Right lung (tissue), 5 donors: ENCODE results near the gene MESP2. TPM values are rescaled to one million over a fixed set of nuclear protein-coding genes. Genes with fewer than 3 reads are reported as not detected.
"Not testable (repeated sequence)": the region's sequence is repeated elsewhere in the genome, so short reads cannot be mapped to it uniquely, and the experiment has no call there.

Experiments used
- DNase-seq, 2 donors: peaks; one replicate each; pipeline ENCODE4 v3.0.0-alpha.2; 2013
- polyA plus RNA-seq, 5 donors: library from polyadenylated mRNA; unstranded; fragments of 120-200 nt; gene quantifications; one replicate each; pipeline versions ENCODE4 v1.2.1 to v1.2.3, GENCODE V29; 2013; ENCODE audit warnings: inconsistent platforms in 1 of 5, low replicate concordance in 1 of 5; ENCODE audit not compliant: insufficient read length in 5 of 5, insufficient read depth in 1 of 5

The MESP2 gene
- polyA plus RNA-seq, 5 donors, result 0.12 TPM; not detected in 4

- no peak for DNase-seq
These were observed 2.7 kb downstream of the MESP2 start for GRCh38 chr15:89778861-89779260.

GRCh38 chr15:89780601-89781000 is 4.5 kb downstream of the MESP2 start:
- no peak for DNase-seq

- DNase-seq, result no peak
These were observed 4.9 kb downstream of the MESP2 start for GRCh38 chr15:89781055-89781454.

DNA sequence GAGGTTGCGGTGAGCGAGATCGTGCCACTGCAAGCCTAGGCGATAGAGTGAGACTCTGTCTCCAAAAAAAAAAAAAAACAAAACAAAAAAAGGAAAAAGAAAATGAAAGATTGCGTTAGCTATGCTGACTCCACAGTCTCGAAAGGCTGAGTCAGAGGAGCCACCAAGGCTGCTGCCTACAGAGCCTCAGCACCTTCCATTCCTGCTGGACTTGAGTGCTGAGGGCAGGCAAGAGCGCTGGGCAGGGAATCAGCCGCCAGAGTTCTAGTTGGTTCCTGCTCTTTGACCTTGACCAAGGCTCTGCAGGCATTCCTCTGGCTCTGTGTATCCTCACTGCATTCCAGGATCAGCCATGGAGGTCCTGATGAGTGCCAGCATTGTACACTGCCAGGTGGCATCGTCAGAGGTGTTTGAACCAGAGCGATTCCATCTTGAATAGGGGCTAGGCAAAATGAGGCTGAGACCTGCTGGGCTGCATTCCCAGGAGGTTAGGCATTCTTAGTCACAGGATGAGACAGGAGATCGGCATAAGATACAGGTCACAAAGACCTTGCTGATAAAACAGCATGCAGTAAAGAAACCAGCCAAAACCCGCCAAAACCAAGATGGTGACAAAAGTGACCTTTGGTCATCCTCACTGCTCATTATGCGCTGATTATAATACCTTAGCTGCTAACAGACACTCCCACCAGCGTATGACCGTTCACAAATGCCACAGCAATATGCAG is 5.9 kb downstream of the MESP2 start:
- DNase-seq, result no peak

- DNase-seq, result not testable (repeated sequence)
These were observed 6.5 kb downstream of the MESP2 start for GRCh38 chr15:89782619-89782950.

DNA sequence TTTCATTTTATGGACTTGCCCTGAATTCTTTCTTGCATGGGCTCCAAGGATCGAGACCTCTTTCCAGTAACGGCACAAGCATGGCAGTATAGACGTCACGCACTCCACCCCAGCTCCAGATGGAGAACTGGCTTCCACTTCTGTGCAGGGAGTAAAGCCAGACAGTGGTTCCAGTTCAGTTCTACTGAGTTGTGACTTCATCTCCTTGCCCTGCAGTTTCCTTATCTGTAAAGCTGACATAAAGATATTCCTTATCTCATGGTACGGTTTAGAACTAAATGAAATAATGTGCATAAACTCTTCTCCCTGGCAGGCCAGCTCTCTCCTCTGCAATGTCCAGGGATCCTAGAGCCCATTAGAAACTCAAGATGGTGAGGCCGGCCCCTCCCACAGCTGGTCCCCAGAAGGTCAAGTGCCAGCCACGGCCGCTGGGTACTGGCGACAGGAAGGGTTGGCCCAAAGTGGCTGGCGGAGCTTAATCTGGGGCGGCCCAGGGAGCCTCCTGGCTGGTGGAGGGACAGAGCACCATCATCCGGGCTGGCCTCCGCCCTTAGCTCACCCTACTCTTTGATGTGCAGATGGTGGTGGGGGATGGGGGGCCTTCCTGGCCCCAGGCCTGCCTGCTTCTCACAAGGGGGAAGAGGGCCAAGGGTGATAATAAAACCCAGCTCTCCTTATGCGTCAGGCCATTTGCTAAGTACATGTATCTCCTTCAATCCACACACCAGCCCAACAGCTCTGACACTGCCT is 7.2 kb downstream of the MESP2 start:
- no peak for DNase-seq

DNA sequence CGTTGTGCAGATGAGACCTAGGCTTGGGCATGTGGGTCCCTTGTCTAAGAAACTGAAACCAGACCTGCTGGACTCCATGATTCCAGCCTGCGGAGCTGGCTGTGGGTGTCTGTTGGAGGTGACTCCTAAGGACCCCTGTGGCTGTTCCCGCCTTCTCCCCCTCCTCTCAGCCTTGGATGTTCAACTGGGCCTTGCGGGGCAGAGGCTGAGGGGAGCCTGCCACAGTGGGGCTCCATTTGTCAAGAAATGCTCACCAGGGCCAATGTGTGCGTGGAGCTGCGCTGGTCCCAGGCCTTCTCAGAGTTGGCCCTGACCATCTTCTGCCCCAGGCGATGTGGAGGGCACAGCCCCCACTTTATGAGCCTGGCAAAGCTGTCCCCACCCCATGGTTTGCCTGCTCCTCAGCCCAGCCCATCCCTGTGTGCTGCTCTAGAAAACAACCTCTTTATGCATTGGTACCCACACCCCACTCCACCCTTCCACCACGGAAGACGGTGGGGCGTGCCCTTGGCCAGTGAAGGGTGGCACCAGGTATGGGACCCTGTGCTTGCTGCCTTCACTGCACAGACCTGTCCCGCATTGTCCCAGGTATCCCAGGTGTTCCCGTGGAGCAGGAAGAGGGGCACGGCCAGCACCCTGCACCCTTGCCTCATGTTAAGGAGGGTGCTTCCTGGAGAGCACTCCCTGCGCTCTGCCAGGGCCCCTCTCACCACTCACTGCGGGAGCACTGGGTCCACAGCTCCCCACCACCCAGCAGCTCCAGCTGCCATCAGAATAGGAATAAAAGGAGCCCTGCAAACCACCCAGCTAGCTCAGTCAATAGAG is 7.9 kb downstream of the MESP2 start:
- no peak for DNase-seq

DNA sequence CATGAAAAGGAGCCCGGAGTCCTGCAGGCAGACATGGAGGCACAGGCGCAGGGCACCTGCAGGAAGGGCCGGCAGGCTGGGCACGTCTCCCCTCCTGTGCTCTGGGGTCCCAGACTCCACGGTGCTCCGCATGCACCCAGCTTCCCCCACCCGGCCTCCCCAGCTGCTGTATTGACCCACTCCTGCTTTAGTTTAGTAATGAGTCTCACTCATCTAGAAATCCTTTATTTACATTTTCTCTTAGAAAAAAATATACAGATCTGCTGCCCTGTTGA is 8.5 kb downstream of the MESP2 start:
- DNase-seq, result no peak

DNA sequence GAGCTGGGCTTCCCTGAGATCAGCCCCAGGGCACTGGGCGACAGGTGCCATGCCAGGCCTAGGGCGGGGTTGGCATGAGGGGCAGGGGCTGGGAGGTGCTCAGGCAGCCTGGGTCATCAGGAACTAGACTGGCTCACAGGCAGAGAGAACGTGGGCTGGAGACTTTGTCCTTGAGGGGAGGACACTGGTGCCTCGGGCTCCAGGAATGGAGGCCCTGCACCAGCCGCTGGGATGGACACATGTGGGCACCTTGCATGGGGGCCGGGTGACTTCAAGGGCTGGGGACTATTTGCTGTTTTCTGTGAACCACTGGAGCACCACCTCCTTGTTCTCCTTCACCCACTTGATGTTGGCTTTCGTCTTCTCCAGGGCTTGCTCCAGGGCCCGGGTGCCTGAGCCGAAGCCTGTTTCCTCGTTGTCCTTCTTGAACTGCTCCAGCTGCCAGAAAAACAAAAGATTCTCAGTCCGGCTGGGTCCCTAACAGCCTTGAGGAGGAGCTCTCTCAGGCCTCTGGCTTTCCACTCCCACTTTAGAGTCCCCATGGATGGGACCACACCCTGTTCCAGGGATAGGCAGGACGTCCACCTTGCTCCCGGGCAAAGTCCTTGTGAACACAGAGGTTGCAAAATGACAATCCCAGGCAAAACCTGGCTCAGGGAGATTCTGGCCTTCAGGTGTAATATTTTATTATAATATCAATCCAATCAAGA is 9.1 kb downstream of the MESP2 start:
- DNase-seq, result no peak

DNA sequence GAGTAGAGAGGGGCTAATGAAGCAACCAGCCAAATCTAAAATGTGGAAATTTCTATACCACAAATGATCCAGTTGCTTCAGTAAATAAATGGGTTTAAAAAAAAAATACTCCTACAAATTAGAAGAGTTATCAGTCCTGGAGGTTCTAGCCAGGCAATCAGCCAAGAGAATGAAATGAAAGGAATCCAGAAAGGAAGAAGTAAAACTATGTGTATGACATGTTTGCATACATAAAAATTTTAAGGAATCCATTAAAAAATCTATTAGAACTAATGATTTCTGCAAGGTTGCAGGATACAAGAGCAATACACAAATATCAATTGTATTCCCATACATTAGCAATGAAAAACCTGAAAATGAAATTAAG is 9.6 kb downstream of the MESP2 start:
- DNase-seq, result no peak

DNA sequence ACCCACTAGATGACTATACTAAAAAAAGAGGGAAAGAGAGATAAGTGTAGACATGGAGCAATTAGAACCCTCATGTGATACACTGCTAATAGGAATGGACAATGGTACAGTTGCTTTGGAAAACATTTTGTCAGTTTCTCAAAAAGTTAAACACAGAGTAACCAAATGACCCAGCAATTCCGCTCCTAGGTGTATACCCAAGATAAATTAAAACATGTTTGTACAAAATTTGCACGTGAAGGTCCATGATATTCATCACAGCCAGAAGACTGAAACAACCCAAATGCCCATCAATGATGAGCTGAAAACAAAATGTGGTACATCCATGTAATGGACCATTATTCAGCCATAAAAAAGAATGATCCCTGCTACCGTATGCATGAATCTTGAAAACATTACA is 11.8 kb downstream of the MESP2 start:
- no peak for DNase-seq

GRCh38 chr15:89788585-89788984 is 12.5 kb downstream of the MESP2 start:
- DNase-seq, result not testable (repeated sequence)

DNA sequence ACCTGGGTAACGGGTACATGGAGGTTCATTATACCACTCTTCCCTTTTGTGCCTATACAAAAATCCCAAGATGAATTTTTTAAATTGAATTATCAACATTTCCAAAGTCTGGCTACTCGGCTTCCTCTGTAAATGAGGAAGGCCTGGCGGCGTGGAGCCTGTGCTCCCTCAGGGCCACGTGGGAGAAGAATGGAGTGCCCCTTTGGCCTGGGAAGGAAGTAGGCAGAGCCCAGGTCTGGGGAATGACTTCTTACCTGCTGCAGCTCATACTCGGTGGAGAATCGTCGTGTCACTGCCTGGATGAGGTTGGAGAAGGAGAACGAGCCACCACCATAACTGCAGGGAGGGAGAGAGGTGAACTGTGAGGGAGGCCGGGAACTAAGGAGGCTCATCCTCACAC is 14.1 kb downstream of the MESP2 start:
- no peak for DNase-seq

DNA sequence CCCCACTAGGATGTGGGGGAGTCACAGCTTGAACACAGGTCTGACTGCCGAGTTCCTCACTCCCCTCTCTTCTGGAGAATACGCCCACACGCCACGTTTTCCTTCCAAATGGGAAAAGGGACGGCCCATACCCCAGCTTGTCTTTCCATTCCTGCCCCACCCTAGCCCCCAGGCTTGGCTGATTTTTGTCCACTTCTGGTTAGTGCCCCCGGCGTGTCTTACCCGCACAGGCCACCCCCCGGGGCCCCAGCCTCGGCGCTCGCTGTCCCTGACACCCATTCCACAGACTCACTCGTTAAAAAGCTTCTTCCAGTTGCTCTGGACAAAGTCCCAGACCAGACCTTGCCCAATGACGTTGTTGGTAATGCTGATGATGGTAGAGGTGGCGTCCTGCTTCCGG is 14.5 kb downstream of the MESP2 start:
- no peak for DNase-seq

GRCh38 chr15:89792106-89792805 is 16.1 kb downstream of the MESP2 start:
- no peak for DNase-seq

GRCh38 chr15:89794627-89795241 is 18.6 kb downstream of the MESP2 start:
- DNase-seq, result peak; percentile 25 to 40

- DNase-seq, result no peak
These were observed 19.9 kb downstream of the MESP2 start for GRCh38 chr15:89795996-89796395.

DNA sequence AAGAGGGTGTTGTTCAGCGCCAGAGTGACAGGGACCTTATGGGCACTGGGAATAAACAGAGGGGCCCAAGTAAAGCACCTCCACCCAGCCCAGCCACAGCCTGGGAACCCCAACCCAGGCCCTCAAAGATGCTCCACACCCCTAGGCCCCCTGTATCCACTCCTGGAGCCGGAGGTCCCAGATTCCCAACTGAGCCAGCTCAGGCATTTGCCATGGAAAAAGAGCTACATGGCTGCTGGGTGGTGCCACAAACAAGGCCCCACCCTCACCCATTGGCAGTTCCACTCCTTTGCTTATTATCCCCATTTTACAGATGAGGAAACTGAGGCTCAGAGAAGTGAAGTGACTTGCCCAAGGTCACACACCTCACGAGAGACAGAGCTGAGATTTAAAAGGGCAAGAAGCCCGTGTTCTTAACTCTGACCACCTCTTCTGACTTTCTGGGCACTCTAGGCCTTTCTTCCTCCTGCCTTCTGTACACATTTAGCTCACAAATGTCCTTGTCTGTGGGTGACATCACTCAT is 21.6 kb downstream of the MESP2 start:
- no peak for DNase-seq

GRCh38 chr15:89799011-89799911 is 23.1 kb downstream of the MESP2 start:
- no peak for DNase-seq

GRCh38 chr15:89799918-89800498 is 23.9 kb downstream of the MESP2 start:
- no peak for DNase-seq
